Erythroblast (primary cell): ENCODE measurements around the gene DMRTB1.

Source experiments
- GATA1 ChIP-seq: IDR thresholded peaks from 2 replicates; pipeline ENCODE4 v1.6.1; 2011; ENCODE audit warnings: low read depth, mild to moderate bottlenecking, control low read depth, low read length, moderate library complexity
- POLR2A ChIP-seq: IDR thresholded peaks from 2 replicates; pipeline ENCODE4 v1.6.1; 2011; ENCODE audit warnings: mild to moderate bottlenecking, low read length

- no peak for TF ChIP-seq POLR2A
- TF ChIP-seq GATA1, result no peak
Measured at GRCh38 chr1:53455364-53455991, 3.7 kb upstream of the DMRTB1 start.
